ENCODE measurements around the gene CDK6. TPM values are rescaled to one million over a fixed set of nuclear protein-coding genes. Genes with fewer than 3 reads are reported as not detected.

The CDK6 gene
- total and polyA plus RNA-seq, 4 donors, result 1.6 to 66.4 (median 12.1) TPM

- TF ChIP-seq CTCF (IDR thresholded peaks at IDR 0.05; ENCODE audit: control extremely low read depth, extremely low read depth), result no peak
- 72 to 81% methylated on average over 14 of the region's 14 CpGs for WGBS, 2 donors
These were observed 111.0 kb downstream of the CDK6 start for GRCh38 chr7:92725161-92725925.

GRCh38 chr7:92723943-92724342, 112.4 kb downstream of the CDK6 start:
- Histone ChIP-seq H3K27me3 (ENCODE audit: control insufficient read depth in 3 of 3, insufficient read depth in 3 of 3, low read length in 2 of 3) (no peaks in the 10 kb centered on the region), H3K27ac (ENCODE audit: low read depth in 1 of 2, low read length in 1 of 2) (peak overlapping the region; percentile 50 to 70), H3K4me3 (no peak overlapping the region), H3K4me1 (ENCODE audit: control insufficient read depth in 5 of 5, insufficient read depth in 5 of 5, low read length in 5 of 5) (peaks cover 0 to 17% (median 5%) of the 10 kb centered on the region in 5 donors), H3K9me3 (ENCODE audit: control insufficient read depth in 4 of 4, insufficient read depth in 3 of 4, low read length in 3 of 4) (no peaks in the 10 kb centered on the region), H3K9ac (ENCODE audit: insufficient read depth in 1 of 2, low read length in 2 of 2) (peak overlapping the region in 1 of 2 donors; percentile 8), H3K36me3 (ENCODE audit: control insufficient read depth in 4 of 4, insufficient read depth in 4 of 4, low read length in 4 of 4) (peaks cover 0 to 16% (median 6%) of the 10 kb centered on the region in 4 donors)
- no peak for TF ChIP-seq CTCF (IDR thresholded peaks at IDR 0.05; ENCODE audit: control extremely low read depth, extremely low read depth)
- peak in 2 of 3 donors; percentile 34 to 37 for DNase-seq
- peak; percentile 61 for ATAC-seq (ENCODE audit: insufficient read depth, low FRiP score)
- WGBS, 2 donors, result 26 to 43% methylated on average over 5 of the region's 5 CpGs

More at GRCh38 chr7:92725161-92725925, 111.0 kb downstream of the CDK6 start:
- no peak for DNase-seq
- no peak overlapping the region for H3K9ac ChIP-seq (ENCODE audit: insufficient read depth in 1 of 2, low read length in 2 of 2)
- no peak overlapping the region for H3K4me3 ChIP-seq
- no peaks in the 10 kb centered on the region for H3K27me3 ChIP-seq (ENCODE audit: control insufficient read depth in 3 of 3, insufficient read depth in 3 of 3, low read length in 2 of 3)
- peaks cover 0 to 16% (median 6%) of the 10 kb centered on the region in 4 donors for H3K36me3 ChIP-seq (ENCODE audit: control insufficient read depth in 4 of 4, insufficient read depth in 4 of 4, low read length in 4 of 4)
- ATAC-seq (ENCODE audit: insufficient read depth, low FRiP score), result no peak
- no peak overlapping the region for H3K27ac ChIP-seq (ENCODE audit: low read depth in 1 of 2, low read length in 1 of 2)
- H3K9me3 ChIP-seq (ENCODE audit: control insufficient read depth in 4 of 4, insufficient read depth in 3 of 4, low read length in 3 of 4), result no peaks in the 10 kb centered on the region
- H3K4me1 ChIP-seq (ENCODE audit: control insufficient read depth in 5 of 5, insufficient read depth in 5 of 5, low read length in 5 of 5), result peaks cover 0 to 16% (median 5%) of the 10 kb centered on the region in 5 donors

GRCh38 chr7:92723205-92723604, 113.2 kb downstream of the CDK6 start:
- Histone ChIP-seq H3K27ac (ENCODE audit: low read depth in 1 of 2, low read length in 1 of 2) (no peak overlapping the region), H3K9ac (ENCODE audit: insufficient read depth in 1 of 2, low read length in 2 of 2) (no peak overlapping the region), H3K36me3 (ENCODE audit: control insufficient read depth in 4 of 4, insufficient read depth in 4 of 4, low read length in 4 of 4) (peaks cover 0 to 19% (median 8%) of the 10 kb centered on the region in 4 donors), H3K4me1 (ENCODE audit: control insufficient read depth in 5 of 5, insufficient read depth in 5 of 5, low read length in 5 of 5) (peaks cover 0 to 20% (median 5%) of the 10 kb centered on the region in 5 donors), H3K9me3 (ENCODE audit: control insufficient read depth in 4 of 4, insufficient read depth in 3 of 4, low read length in 3 of 4) (no peaks in the 10 kb centered on the region), H3K4me3 (no peak overlapping the region), H3K27me3 (ENCODE audit: control insufficient read depth in 3 of 3, insufficient read depth in 3 of 3, low read length in 2 of 3) (no peaks in the 10 kb centered on the region)
- ATAC-seq (ENCODE audit: insufficient read depth, low FRiP score), result no peak
- no peak for TF ChIP-seq CTCF (IDR thresholded peaks at IDR 0.05; ENCODE audit: control extremely low read depth, extremely low read depth)
- WGBS, 2 donors, result 81 to 88% methylated on average over 2 of the region's 2 CpGs
- no peak for DNase-seq

Data from lung (tissue), 12 donors.